ENCODE measurements around the gene SAP30BP. TPM values are rescaled to one million over a fixed set of nuclear protein-coding genes. Genes with fewer than 3 reads are reported as not detected.

SAP30BP gene
- total and polyA plus RNA-seq, 2 of the 8 experiments (the other 6 are each of a cell fraction or from before 2014, with no cell fraction given) = 63.3 to 79.9 TPM

GRCh38 chr17:75753514-75754377 lies 86.6 kb downstream of the SAP30BP start (continued):
- peak; percentile 7; the same call in 1 of the 2 replicates for TF ChIP-seq SRF (IDR thresholded peaks at IDR 0.05; ENCODE audit: low read depth, low read length)

Data from H1 (cell line).